ENCODE measurements around the gene CNTRL.

Gene CNTRL

DNA sequence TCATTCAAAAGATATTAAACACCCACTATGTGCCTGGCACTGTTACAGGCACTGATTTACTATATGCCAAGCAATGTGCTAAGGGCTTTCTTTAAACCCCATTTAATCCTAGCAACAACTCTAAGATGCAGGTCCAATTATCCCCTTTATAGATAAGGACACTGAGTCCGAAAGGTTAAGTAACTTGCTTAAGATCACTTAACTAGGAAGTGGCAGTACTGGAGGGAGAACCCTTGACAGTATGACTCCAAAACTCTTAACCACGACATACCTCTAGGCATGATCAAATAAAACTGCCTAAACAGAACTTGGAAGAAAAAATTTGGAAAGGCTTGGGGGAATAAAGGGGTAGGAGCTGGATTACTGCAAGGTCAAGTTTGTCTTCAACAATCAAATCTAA lies 125.2 kb downstream of the CNTRL start:
- no peak for DNase-seq (ENCODE audit: low read depth in 2 of 3, low spot score in 2 of 3)

DNA sequence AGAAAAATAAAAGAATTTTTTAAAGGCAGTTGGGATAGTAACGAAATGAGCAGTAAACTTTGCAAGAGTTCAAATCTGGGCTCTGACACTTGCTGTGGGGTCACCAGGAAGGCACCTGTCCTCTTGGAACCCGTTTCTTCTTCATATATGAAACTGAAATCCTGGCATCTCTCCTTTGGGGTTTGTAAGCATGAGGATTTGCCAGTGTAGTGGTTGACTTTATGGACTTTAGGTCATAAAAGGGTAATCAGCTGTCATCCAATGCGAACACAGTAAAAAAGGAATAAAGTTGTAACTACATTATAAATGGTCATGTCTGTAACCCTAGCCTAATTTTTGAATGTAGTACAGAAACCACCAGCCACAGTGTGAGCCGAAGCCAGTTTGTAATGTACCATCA lies 125.6 kb downstream of the CNTRL start:
- DNase-seq (ENCODE audit: low read depth in 2 of 3, low spot score in 2 of 3): no peak

DNA sequence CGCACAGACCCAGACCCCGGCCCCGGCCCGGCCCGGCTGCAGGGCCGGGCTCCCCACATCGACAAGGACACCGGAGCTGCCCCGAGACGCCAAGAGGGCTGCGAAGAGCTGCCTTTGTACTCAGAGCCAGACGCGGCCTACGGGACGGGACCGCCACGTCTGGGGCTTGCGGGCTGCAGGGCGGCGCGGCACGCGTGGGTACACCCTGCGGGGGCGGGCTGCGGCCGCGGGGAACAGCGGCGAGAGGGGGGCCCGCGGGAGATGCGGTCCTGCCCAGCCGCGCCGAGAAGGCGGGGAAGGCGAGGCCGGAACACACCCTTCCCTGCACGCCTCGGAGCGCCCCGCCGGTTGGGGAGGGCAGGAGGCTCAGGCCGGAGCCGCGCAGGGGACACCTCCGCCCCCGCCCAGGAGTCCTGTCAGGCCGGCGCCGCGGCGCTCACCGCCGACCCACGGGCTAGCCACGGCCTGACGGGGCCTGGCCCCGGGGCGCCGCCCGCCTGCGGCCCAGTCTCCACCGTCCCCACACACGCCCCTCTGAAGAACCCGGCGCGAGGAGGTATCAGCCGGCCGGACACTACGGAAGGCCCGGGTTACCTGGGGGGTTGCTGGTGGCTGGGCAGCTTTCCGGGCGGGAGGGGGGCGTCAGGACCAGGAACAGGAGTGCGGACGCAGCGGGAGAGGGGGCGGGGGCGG lies 126.4 kb downstream of the CNTRL start:
- DNase-seq (ENCODE audit: low read depth in 2 of 3, low spot score in 2 of 3): peak in 2 of 3 experiments; percentile 14 to 28

DNA sequence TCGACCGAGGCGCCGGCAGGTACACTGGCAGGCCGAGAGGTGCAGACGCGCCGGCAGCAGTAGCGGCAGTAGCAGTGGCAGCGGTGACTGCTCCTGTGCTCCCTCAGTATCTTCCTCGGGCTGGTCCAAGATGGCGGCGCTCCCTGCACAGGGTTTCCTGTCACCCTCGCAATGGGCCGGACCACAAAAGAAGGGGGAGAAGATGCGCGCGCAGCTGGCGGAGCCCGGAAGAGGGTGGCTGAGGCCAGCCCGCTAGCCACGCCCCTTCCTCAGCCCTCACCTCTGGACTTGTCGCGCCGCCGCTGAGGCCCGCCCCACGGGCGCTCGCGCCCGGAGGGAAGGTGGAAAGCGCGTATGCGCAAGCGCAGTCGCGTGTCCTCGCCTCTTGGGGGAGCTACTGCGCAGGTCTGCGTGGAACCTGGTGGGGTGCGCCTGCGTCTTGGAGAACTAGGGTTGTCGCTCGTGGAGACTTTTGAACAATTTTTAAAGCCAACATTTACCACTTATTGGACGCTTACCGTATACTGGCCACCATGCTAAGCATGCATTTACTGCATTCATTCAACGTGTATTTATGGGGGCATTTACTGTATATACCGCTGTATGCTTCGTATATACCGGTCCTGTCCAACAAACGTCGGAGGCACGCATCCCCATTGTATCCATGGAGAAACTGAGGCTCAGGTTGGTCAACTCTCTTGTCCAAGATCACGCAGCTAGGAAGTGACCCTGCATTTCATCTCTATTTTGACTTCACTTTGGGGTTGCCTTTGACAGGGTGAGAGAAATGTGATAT lies 127.2 kb downstream of the CNTRL start, which contains the start of gene RAB14:
TSS of gene RAB14 (minus strand) at position 132 of the 796 bp plus-strand sequence. CDS start 8,457 bp downstream, outside the sequence.
- DNase-seq (ENCODE audit: low read depth in 2 of 3, low spot score in 2 of 3): peak; percentile 99 to 100 (median 100)

DNA sequence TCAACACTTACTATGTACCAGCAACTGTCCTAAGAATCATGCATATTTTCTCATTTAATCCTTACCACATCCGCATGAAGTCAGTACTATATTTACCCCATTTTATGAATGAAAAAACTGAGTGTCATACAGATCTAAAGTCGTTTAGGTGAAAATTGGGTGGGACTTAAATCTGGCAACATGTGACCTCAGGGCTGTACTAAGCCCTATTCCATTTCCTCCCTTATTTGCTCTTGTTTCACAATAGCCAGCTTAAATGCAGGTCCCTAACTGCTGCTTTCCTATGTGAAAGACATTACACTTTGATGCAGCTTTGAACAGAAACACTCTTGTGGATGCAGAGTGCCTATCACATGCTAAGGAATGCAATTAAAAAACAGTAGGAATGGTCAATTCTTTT lies 129.4 kb downstream of the CNTRL start:
- DNase-seq (ENCODE audit: low read depth in 2 of 3, low spot score in 2 of 3): no peak

DNA sequence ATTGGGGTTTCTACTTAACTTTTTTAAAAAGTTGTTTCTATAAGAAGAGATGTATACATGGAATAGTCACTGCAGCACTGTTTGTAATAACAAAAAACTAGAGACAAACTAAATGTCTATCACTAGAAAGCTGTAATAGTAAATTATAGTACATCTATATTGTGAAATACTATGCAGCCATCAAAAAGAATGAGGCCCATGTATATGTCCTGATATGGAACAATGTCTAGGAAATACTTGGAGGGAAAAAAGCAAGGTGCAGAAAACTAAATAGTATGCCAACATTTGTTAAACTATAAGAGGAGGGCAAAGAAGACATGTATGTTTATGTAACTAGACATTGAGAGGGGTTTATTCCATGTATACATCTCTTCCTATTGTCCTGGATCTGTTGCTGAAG lies 129.9 kb downstream of the CNTRL start:
- no peak for DNase-seq (ENCODE audit: low read depth in 2 of 3, low spot score in 2 of 3)

DNA sequence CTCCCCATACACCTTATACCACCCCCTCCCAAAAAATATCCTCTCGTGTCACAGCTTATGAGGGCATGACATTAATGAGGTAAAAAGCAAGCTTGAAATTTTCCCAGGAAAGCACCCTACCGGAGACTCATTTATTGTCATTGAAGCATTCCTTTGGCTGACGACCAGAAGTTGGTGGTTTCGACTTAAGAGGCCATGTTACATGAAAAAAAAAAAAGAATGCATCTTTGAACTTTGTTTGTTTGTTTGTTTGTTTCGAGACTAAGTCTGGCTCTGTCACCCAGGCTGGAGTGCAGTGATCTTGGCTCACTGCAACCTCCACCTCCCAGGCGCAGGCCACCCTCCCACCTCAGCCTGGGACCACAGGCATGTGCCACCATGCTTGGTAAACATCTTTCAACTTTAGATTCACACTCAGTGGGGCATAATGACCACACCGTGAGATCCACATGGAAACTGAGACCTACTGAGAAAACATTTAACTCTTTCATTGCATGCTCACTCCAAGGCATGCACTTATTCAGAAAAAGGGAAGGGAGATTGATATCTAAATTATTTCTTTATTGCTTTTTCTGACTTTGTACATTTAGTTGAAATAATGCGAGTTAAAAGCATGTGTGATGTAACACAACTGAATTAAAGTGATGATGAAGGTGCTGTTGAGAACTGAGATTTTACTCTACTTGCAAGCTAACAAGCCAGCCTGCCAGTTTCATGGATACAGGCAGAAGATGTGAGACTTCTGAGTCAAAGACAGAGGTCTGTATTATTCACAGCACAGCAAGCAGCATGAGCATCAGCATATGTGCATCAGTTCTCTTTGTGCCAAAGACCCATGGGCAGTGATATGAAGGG lies 132.0 kb downstream of the CNTRL start:
- no peak for DNase-seq (ENCODE audit: low read depth in 2 of 3, low spot score in 2 of 3)

DNA sequence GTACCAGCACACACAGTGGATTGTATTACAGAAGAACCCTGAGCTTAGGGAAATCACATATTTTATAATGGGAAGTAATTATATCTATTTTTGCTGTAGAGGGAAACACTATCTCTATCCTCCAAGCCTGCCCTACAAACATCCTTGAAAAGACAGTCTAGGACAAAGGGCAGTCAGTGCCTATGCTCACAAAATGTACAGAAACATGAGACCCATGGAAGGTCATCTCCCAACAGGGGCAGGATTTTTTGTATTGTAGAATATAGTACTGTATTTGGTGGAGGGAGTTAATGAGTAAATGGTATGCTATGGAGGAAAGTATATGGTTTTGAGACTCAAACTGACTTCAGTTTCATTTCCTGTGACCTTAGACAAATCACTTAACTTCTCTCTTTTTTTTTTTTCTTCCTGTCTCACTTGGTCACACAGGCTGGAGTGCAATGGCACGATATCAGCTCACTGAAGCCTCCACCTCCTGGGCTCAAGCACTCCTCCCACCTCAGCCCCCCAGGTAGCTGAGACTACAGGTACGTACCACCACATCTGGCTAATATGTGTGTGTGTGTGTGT lies 132.7 kb downstream of the CNTRL start:
- no peak for DNase-seq (ENCODE audit: low read depth in 2 of 3, low spot score in 2 of 3)

DNA sequence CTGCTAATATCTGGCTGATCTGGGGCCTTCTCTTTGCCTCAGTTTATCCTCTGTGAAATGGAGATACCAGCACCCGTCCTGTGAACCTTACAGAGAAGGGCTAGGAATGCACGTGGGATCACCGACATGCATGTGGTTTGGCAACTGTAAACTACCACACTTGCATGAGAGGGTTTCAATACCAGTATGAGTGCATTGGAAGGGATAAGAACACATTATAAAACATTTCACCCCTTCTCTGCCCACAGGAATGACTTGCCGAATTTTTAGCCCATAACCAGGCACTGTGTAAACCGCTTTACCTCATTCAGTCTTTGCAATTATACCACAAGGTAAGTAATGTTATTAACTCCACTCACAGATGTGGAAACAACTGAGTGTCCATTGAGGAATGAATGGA lies 135.8 kb downstream of the CNTRL start:
- no peak for DNase-seq (ENCODE audit: low read depth in 2 of 3, low spot score in 2 of 3)

DNA sequence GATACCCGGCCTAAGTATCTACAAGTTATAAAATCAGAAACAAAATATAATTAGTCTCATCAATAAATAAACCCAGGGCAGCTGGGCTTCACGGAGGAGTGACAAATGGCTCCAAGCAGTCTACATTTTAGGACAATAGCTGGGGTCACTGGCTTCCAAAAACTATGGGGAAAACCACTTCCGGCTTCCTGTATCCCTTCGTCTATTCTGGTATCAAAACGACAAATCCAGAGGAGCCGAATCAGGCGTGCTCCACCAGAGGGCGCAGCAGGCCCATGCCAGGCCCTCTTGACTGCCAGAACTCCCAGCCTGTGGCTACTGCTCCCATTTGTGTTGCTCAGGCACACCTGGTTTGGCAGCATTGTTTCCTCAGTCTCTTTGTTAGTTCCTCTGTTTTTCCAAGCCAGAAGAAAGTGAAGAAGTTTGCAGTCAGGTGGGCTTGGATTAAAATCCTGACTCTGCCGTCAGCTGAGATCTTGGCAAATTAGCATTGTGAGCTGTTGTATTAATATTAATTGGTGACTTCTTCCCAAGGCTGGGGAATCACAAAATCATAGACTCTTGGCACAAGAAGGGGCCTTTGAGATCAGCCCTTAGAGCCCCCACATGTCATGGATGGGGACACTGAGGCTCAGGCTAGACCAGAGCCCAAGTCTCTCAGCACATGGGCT lies 138.5 kb downstream of the CNTRL start:
- DNase-seq (ENCODE audit: low read depth in 2 of 3, low spot score in 2 of 3): peak; percentile 30 to 41 (median 30)

DNA sequence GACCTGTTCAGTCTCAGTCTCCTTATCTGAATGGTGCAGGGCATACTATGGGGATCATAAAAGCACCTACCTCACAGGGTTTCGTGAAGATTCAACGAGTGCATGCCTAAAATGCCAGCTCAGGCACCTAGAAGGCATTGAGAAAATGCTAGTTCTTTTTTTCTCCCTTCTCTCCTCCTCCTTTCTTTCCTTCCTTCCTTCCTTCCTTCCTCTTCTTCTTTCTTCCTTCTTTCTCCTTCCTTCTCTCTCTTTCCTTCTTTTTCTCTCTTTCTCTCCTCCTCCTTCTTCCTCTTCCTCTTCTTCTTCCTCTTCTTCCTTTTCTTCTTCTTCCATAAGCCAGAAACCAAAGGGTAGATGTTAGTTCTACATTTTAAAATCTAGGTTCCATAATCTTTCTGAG lies 139.2 kb downstream of the CNTRL start:
- DNase-seq (ENCODE audit: low read depth in 2 of 3, low spot score in 2 of 3): no peak

DNA sequence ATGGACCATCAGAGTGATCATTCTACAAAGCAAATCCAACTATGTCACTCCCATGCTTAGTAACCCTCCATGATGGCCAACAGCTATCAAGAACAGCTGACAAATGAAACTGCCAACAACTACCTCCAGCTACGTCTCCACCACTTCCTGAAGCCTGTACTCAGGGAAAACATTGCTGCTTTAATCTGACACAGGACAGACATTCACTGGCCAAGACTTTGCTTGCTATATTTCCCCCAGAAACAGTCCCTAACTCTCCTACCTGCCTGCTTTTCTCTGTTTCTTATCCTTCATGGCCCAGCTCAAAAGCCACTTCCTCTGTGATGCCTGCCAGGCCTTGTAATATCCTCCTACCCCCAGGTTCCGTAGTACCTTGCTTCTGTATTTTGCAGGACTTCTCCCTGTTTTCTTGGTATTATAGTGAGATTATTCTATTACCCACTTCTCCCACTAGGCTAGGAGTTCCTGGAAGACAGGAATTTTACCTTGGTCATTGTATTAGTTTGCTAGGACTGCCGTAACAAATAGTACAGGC lies 141.6 kb downstream of the CNTRL start:
- DNase-seq (ENCODE audit: low read depth in 2 of 3, low spot score in 2 of 3): no peak

DNA sequence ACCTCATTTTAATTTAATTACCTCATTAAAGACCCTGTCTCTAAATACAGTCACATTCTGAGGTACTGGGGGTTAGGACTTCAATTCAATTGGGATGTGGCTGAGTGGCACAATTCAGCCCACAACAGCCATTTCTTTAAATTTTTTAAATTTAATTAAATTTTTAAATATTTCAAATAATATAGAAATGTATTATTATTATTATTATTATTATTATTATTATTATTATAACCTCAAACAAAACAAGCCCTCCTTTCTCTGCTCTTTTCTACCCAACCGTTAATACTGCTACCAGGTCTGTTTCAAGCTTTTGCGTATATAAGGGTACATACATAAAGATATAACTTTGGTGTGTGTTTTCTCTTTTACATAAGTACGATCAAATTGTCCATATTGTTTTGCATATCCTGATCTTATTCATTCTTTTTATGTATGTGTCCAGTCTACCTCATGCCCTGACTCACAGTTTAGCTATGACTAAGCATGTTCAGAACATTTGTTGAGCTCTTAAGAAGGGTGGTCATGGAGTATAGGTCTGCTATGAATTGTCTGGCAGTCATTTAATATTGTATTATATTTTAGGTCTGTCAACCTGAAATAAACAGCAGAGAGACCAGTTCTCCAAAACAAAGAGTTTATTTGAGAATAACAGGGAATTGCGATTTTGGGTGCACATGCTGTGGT lies 143.0 kb downstream of the CNTRL start:
- no peak for DNase-seq (ENCODE audit: low read depth in 2 of 3, low spot score in 2 of 3)

DNA sequence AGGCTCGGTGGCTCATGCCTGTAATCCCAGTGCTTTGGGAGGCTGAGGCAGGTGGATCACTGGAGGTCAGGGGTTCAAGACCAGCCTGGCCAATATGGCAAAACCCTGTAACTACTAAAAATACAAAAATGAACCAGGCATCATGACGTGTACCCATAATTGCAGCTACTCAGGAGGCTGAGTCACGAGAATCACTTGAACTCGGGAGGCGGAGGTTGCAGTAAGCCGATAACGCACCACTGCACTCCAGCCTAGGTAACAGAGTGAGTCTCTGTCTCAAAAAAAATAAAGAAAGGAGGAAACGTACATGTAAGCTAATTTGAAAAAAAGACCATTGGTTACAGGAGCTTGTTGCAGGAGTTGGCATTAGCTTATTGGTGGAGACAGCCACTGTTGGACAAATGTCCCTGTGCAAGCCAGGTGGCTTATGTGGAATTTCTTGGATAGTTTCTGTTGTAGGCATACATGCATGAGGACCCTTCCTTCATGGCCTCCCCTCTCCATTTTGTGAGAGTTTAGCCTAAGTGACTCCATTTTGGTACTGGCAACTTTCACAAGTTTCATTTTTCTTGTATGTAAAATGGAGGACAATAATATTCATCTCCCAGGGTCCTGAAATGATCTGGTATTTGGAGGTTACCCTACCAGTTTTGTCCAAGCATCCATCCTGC lies 143.7 kb downstream of the CNTRL start:
- no peak for DNase-seq (ENCODE audit: low read depth in 2 of 3, low spot score in 2 of 3)

DNA sequence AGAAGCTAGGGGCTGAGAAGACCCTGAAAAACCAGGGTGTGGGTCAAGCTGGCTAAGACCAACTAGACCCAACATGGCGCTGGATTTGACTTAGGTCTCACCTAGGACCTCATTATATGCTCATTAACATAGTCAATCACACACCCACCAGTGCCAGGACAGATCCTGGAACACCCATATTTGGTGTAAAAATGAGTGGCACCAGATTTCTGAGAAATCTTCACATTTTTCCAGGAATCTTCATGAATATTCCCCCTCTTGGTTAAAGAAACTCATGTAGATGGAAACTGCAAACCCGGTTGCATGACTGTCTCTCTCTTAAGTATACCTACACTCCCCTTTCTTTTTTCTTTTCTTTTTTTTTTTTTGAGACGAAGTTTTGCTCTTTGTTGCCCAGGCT lies 144.8 kb downstream of the CNTRL start:
- DNase-seq (ENCODE audit: low read depth in 2 of 3, low spot score in 2 of 3): no peak

DNA sequence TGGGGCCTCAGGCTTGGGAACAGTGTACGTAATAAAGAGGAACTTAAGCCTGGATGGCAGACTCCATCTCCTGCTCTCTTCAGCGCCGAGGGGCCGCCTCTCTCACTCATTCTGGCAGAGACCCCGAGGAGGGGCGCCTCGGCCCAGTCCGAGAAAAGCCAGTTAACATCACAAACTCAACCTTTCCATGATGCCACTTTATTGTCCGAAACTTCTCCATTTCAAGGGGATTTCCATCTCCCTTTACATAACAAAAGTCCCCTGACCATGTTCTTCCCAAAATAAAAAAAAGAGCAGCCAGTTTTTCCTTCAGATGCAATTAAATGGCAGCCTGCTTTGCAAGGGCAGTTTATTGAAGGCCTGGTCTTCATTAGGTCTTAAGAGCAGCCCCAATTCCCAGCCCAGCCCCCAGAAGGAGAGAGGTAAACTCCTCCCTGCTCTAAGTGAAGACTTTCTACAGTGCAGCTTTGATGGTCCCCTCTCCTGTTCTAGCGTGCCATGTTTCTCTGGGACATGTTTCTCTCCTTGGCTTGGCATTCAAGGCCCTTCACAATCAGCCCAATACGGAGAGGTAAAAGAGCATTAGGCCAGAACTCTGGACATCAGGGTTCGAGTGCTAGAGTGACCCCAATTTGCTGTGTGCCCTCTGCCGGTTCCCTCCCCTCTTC lies 146.4 kb downstream of the CNTRL start:
- no peak for DNase-seq (ENCODE audit: low read depth in 2 of 3, low spot score in 2 of 3)

DNA sequence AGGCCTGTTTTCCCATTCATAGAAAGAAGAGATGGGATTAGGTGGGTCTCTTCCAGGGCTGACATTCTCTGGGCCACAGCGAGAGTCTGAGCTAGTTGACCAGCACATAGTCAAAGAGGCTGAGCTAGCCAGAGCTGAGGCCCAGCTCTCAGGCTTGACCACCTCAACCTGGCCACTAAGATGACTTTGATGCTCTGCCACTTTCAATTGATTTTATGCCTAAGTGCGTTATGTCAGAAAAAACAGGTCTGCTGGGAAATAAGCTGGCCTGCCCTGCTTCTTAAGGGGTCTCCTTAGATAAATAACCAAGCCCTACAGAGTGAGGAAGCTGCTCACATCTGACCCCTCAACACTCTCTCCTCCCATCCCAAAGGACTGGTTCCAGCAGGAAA lies 146.9 kb downstream of the CNTRL start:
- DNase-seq (ENCODE audit: low read depth in 2 of 3, low spot score in 2 of 3): no peak

DNA sequence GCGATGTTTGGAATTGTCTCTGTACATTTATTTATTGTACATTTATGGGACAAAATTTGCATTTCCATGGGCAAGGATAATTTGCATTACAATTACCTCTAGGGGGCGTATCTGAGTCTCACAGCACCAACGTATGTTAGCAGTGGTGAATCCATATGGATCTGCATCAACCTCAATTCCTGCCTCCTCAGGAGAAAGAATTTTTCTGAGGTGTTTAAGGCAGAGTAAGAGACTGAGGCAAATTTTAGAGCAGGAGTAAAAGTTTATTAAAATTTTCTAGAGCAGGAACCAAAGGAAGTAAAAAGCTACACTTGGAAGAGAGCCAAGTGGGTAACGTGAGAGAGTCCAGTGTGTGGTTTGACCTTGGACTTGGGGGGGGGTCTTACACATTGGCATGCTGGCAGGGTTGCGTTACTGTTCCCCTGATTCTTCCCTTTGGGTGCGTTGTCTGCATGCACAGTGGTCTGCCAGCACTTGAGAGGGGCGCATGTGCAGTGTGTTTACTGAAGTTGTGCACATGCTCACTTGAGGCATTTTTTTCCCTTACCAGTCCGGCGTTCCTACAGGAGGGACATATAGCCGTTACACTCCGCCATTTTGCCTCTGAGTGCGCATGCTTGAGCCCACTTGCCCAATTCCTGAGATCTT lies 147.9 kb downstream of the CNTRL start:
- DNase-seq (ENCODE audit: low read depth in 2 of 3, low spot score in 2 of 3): no peak
